Stimulated activated CD8-positive, alpha-beta memory T cell treated with anti-CD3 and anti-CD28 coated beads, Interleukin-15, amount 100 ng/mL, for 1 hour (primary cell): ENCODE measurements around the gene RCOR3.
"Not testable (repeated sequence)": the region's sequence is repeated elsewhere in the genome, so short reads cannot be mapped to it uniquely, and the experiment has no call there.

ENCODE experiments used
- DNase-seq: peaks from one replicate; pipeline ENCODE4 v3.0.0-alpha.2; 2020; ENCODE audit warnings: low read depth

Gene RCOR3

GRCh38 chr1:211260141-211261107, 1.3 kb downstream of the RCOR3 start:
- DNase-seq: peak; percentile 38

GRCh38 chr1:211261229-211261628, 2.1 kb downstream of the RCOR3 start:
- no peak for DNase-seq

- DNase-seq: not testable (repeated sequence)
Observed at GRCh38 chr1:211263022-211263421, 3.9 kb downstream of the RCOR3 start.

- no peak for DNase-seq
Observed at GRCh38 chr1:211267204-211267857, 8.2 kb downstream of the RCOR3 start.

- no peak for DNase-seq
Observed at GRCh38 chr1:211279340-211279739, 20.2 kb downstream of the RCOR3 start.

GRCh38 chr1:211280910-211281309, 21.7 kb downstream of the RCOR3 start:
- no peak for DNase-seq

- no peak for DNase-seq
Observed at GRCh38 chr1:211281320-211282022, 22.3 kb downstream of the RCOR3 start.

- no peak for DNase-seq
Observed at GRCh38 chr1:211282023-211282373, 22.8 kb downstream of the RCOR3 start.

GRCh38 chr1:211285196-211285595, 26.0 kb downstream of the RCOR3 start:
- no peak for DNase-seq

GRCh38 chr1:211287218-211287617, 28.1 kb downstream of the RCOR3 start:
- no peak for DNase-seq

- DNase-seq: no peak
Observed at GRCh38 chr1:211292411-211292810, 33.2 kb downstream of the RCOR3 start.

- DNase-seq: no peak
Observed at GRCh38 chr1:211296396-211296795, 37.2 kb downstream of the RCOR3 start.

GRCh38 chr1:211305044-211305443, 45.9 kb downstream of the RCOR3 start:
- no peak for DNase-seq

- no peak for DNase-seq
Observed at GRCh38 chr1:211309617-211310016, 50.5 kb downstream of the RCOR3 start.

- DNase-seq: no peak
Observed at GRCh38 chr1:211313392-211313791, 54.2 kb downstream of the RCOR3 start.

- DNase-seq: no peak
Observed at GRCh38 chr1:211318576-211319280, 59.6 kb downstream of the RCOR3 start.

- DNase-seq: no peak
Observed at GRCh38 chr1:211319892-211320291, 60.7 kb downstream of the RCOR3 start.

- no peak for DNase-seq
Observed at GRCh38 chr1:211320980-211321379, 61.8 kb downstream of the RCOR3 start.

- DNase-seq: not testable (repeated sequence)
Observed at GRCh38 chr1:211321646-211322045, 62.5 kb downstream of the RCOR3 start.

GRCh38 chr1:211323156-211324063, 64.2 kb downstream of the RCOR3 start:
- peak; percentile 39 for DNase-seq
